Measurements from ENCODE around the gene ANKRD16.
A peak's percentile ranks its signal among the peaks of the same experiment; 100 is the strongest.
"Not testable (repeated sequence)": the region's sequence is repeated elsewhere in the genome, so short reads cannot be mapped to it uniquely, and the experiment has no call there.

Gene ANKRD16

DNA sequence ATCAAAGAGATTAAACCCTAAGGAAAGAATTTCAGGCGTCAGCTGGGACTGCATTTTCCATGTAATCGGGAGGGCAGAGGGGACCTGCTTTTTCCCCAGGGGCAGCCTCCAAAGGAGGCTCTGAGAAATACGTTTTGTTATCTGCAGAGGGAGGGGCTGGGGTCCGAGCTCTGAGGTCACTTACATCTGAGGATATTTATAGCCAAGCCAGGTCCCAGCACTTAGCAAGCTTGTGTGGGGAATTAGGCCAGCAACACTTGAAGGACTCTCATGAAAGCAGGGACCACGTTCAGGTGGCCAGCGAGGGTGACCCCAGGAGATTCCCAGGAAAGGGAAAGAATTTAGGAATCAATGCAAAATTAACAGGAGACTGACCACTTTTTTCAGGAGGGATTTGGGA lies 55.9 kb downstream of the ANKRD16 start:
- no peak for DNase-seq (ENCODE audit: low read depth)

GRCh38 chr10:5832946-5833345 lies 56.7 kb downstream of the ANKRD16 start:
- no peak for DNase-seq (ENCODE audit: low read depth)

GRCh38 chr10:5831446-5831782 lies 58.3 kb downstream of the ANKRD16 start:
- no peak for DNase-seq (ENCODE audit: low read depth)

DNA sequence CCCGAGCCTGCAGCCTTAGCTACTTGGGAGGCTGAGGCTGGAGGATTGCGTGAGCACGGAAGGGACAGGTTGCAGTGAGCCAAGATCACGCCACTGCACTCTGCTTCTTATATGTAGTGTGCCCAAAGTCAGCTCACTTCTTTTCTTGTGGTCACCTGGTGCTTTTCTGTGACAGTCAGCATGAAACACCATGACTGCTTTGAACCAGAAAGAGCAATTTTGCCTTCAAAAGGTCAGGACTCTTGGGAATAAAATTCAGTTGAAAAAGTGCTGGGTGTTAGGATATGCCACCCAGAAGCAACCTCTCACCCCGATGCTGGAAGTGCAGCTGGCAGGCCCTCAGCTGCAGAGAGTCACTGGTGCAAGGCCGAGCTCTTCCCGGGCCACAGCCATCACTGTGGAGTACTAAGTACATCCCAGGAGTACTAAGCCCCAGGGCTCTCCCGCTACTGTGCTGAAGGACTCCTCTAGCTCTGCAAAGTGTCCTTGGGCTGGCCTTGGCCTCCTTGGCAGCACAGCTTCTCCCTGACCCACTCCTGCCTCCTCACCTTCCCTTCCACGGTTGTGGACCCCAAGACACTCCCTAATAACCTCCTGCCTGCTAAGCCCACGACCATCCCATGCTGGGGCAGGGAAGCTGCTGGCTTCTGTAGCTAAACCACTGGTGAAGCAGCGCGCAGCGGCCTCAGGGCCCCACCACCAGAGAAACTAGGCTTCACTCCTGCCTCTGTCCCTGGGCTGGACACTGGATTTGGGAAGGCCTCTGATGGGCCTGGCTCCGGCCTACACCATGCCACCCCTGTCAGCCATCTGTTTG lies 58.9 kb downstream of the ANKRD16 start:
- DNase-seq (ENCODE audit: low read depth): no peak

- no peak for DNase-seq (ENCODE audit: low read depth)
These were observed 60.4 kb downstream of the ANKRD16 start for GRCh38 chr10:5829267-5829666.

GRCh38 chr10:5828725-5829124 lies 61.0 kb downstream of the ANKRD16 start:
- no peak for DNase-seq (ENCODE audit: low read depth)

GRCh38 chr10:5827841-5828240 lies 61.9 kb downstream of the ANKRD16 start:
- DNase-seq (ENCODE audit: low read depth): no peak

GRCh38 chr10:5826511-5826910 lies 63.2 kb downstream of the ANKRD16 start:
- DNase-seq (ENCODE audit: low read depth): not testable (repeated sequence)

- no peak for DNase-seq (ENCODE audit: low read depth)
These were observed 70.8 kb downstream of the ANKRD16 start for GRCh38 chr10:5818894-5819293.

- no peak for DNase-seq (ENCODE audit: low read depth)
These were observed 71.7 kb downstream of the ANKRD16 start for GRCh38 chr10:5818048-5818331.

DNA sequence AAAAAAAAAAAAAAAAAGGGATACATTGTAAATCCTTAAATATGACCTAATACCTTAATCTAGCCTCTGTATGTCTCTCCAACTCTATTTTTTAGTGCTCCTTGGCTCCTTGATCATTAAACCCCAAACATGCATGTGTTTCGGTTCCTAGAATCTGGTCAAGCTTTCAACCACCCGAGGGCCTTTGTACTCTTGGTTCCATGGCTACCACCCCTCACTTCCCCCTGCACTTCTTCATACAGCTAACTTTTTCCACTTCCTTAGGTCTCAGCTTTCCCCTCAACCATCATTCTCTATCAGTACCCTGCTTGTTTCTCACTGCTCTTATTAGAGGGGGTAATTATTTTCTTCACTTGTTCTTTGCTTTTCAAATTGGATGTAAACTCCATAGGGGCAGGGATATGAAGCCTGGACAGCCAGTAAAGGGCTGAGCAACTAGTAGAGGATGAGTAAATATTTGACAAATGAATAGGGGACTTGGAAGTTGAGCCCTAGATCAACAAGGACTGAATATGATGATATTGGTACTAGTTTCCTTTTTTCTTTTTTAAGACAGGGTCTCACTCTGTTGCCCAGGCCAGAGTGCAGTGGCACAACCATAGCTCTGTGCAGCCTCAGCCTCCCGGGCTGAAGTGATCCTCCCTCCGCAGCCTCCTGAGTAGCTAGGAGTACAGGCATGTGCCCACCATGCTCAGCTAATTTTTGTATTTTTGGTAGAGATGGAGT lies 72.2 kb downstream of the ANKRD16 start:
- no peak for DNase-seq (ENCODE audit: low read depth)

DNA sequence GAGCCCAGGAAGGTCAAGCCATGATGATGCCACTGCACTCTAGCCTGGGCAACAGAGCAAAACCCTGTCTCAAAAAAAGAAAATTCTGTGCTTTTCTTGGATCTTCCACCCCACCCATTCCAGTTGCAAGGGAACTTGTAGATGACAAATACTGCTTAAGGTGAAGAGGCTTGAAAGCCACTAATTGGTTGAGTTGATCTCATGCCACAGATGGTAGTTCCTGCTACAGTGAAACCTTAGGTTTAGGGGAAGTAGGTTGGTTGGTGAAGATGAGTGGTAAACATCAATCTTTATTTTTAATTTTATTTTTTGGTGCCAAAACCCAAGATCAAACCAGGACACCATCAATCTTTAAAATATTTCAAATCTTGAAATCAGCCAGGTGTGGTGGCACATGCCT lies 73.5 kb downstream of the ANKRD16 start:
- no peak for DNase-seq (ENCODE audit: low read depth)

DNA sequence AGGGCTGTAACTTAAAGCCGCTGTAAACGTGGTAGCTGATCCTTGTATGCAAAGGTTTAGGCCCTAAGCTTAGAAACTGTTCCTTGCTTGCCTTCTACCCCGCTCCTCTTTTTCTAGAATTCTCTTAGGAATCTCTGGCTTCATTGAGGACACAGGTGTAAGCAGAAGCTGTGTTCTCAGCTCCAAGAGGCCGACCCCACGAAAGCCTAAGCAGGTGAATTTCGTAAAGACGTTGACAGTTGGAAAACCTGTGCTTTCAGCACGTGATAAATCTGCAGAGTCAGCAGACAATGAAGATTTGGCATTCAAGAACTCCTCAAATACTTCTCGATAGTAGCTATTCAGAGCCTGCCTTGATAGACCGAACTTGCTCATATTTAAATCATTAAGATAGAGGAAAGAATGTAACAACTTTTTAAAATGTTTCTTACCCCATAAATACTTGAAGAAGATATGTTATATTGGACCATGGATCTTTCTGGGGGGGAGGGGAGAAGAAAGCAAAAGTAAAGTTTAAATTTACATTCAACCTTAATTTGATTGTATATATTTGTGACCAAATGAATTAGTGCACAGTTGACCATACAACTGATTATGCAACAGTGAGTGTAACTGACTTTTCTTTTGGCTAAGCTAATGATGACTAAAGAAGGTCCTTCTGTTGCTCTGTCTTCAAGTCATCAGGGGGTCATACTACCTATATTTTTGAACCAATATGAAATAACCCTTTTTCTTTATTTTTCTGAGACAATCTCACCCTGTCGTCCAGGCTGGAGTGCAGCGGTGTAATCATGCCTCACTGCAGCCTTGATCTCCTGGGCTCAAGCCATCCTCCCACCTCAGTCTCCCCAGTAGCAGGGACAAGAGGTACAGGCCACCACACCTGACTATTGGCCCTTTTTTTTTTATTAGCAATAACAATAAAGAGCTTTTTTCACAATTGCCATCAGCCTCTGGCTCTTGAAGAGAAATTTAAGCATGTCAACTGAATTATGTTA lies 75.3 kb downstream of the ANKRD16 start:
- no peak for DNase-seq (ENCODE audit: low read depth)

DNA sequence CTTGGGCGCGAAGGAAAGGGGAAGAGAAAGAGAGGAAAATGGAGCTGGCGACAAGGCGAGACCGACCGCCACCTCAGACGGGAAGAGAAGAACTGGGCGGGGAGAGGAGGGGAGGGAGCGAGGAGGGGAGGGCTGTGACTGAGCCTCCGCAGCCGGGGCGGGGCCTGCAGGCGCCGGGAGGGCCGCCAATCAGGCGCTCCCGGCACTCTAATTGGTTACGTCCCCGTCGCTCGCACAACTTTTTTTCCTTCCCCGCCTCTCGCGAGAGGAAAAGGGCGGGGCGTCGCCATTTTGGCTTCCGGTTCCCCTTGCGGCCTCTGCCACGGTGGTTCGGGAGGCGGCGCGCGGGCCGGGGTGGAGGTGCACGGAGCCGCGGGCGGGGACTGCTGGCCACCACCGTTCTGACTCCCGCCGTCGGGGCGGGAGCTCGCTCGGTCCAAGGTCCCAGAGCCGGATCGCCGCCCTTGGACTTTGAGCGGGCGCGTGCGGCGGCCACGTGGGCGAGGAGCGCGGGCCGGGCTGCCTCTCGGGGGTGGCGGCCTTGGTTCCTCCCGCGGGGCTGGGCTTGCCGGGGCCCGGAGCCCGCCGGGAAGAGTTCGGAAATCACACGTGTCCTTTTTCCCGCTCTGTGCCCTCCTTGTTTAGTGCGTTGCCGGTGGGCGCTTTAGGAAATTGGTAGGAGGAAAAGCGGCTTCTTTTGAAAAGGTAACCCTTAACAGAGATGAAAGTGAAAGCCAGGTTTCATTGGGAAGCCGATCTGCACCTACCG lies 76.2 kb downstream of the ANKRD16 start, which contains the start of gene GDI2:
TSS of gene GDI2 (minus strand) at position 94 of the 769 bp plus-strand sequence. CDS start 176 bp downstream, outside the sequence.
- peak; percentile 96 for DNase-seq (ENCODE audit: low read depth)

- DNase-seq (ENCODE audit: low read depth): no peak
These were observed 76.7 kb downstream of the ANKRD16 start for GRCh38 chr10:5813091-5813340.

DNA sequence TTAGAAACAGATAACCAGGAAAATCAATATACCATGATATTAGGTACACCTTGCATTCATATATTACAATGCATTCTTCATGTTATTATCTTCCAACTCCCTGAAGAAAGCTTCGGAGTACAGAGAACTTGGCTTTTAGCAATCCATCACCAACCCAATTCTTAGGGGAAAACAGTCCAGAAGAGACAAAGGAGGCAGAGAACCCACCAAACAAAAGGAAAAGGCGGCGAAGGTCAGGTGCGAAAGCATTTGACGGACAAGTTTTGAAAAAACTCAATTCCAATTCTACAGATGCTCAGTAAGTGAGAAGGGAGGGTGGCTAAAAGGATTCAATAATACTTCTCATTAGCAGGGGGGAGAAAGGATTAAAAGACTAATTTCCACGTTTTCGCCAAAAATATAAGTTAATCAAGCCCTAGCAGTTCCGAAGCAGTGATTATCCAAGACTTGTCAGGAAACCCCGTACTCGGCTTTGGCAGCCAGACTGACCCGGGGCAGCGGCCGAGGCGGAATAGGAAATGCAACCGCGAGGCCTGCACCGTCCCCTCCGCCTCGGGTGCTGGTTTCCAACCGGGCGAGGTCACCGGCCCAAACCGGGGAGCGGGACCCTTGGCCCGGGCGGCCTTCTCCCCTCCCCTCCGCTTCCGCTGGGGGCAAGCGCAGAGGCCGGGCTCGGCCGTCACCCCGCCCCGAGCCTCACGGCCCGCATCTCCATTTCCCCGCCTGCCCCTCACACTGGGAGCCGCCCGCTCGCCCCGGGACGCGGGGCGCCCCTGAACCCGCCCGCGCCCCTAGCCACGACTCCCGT lies 77.2 kb downstream of the ANKRD16 start:
- no peak for DNase-seq (ENCODE audit: low read depth)

Data from fibroblast of gingiva (primary cell).